Breast epithelium (tissue), 3 donors: Measurements from ENCODE around the gene MAP1LC3B.

Experiments used
- POLR2AphosphoS5 ChIP-seq, 3 donors: sonication (generic); formaldehyde crosslinking; IDR thresholded peaks; one replicate each; pipeline ENCODE4 v1.6.1; 2017; ENCODE audit warnings: antibody characterized with exemption in 3 of 3
- TF ChIP-seq, protein P1 (sequence below), 3 donors: fragments of 450-650 bp; IDR thresholded peaks; one replicate each; pipeline ENCODE4 v1.5.1; 2016 to 2017; ENCODE audit warnings: antibody characterized with exemption in 3 of 3, mild to moderate bottlenecking in 3 of 3, moderate library complexity in 3 of 3

DNA sequence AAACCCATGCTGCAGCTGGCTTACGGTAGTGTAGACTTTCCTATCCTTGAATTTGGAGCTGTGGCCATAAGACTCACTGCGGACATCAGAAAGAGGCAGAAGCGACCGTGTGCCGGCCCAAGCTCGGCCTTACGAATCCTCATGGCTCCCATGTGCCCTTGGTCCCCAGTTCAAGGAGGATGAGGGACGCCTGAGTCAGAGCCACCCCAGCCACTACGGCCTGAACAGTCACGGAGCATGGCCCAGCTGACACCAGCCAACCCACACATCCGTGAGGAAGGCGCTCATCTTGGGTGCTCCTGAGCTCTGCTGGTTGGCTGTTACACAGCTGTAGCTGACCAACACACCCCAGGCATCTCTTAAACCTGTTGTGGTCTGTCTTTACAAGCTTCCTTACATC is 56.7 kb downstream of the MAP1LC3B start:
- no peak for TF ChIP-seq POLR2AphosphoS5 (IDR thresholded peaks at IDR 0.05)
- TF ChIP-seq, protein P1, sequence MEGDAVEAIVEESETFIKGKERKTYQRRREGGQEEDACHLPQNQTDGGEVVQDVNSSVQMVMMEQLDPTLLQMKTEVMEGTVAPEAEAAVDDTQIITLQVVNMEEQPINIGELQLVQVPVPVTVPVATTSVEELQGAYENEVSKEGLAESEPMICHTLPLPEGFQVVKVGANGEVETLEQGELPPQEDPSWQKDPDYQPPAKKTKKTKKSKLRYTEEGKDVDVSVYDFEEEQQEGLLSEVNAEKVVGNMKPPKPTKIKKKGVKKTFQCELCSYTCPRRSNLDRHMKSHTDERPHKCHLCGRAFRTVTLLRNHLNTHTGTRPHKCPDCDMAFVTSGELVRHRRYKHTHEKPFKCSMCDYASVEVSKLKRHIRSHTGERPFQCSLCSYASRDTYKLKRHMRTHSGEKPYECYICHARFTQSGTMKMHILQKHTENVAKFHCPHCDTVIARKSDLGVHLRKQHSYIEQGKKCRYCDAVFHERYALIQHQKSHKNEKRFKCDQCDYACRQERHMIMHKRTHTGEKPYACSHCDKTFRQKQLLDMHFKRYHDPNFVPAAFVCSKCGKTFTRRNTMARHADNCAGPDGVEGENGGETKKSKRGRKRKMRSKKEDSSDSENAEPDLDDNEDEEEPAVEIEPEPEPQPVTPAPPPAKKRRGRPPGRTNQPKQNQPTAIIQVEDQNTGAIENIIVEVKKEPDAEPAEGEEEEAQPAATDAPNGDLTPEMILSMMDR (IDR thresholded peaks at IDR 0.05), result no peak
